Parathyroid adenoma (tissue), 2 donors: ENCODE data around the gene NOS1AP.

Experiments
- H2AFZ ChIP-seq: fragments of 300-600 bp; sonication (generic); one replicate; pipeline ENCODE4 v1.7.0; 2017; ENCODE audit warnings: antibody characterized with exemption, mild to moderate bottlenecking
- H3K27ac ChIP-seq: fragments of 300-600 bp; sonication (generic); one replicate; pipeline ENCODE4 v1.7.0; 2017
- H3K27me3 ChIP-seq: fragments of 300-600 bp; sonication (generic); one replicate; pipeline ENCODE4 v1.7.0; 2017; ENCODE audit warnings: low read length; ENCODE audit not compliant: control insufficient read depth, insufficient read depth
- H3K36me3 ChIP-seq: fragments of 300-600 bp; sonication (generic); one replicate; pipeline ENCODE4 v1.7.0; 2017; ENCODE audit warnings: low read length; ENCODE audit not compliant: control insufficient read depth, insufficient read depth
- H3K4me1 ChIP-seq: fragments of 300-600 bp; sonication (generic); one replicate; pipeline ENCODE4 v1.7.0; 2017; ENCODE audit warnings: control low read depth
- H3K4me2 ChIP-seq: fragments of 300-600 bp; sonication (generic); one replicate; pipeline ENCODE4 v1.7.0; 2017; ENCODE audit warnings: low read length
- H3K4me3 ChIP-seq: fragments of 300-600 bp; sonication (generic); one replicate; pipeline ENCODE4 v1.7.0; 2017; ENCODE audit warnings: low read depth, low read length
- H3K79me2 ChIP-seq: fragments of 300-600 bp; sonication (generic); one replicate; pipeline ENCODE4 v1.7.0; 2017; ENCODE audit warnings: control low read depth
- H3K9ac ChIP-seq: fragments of 300-600 bp; sonication (generic); one replicate; pipeline ENCODE4 v1.7.0; 2017; ENCODE audit warnings: mild to moderate bottlenecking
- H3K9me3 ChIP-seq: fragments of 300-600 bp; sonication (generic); one replicate; pipeline ENCODE4 v1.7.0; 2017; ENCODE audit warnings: low read length; ENCODE audit not compliant: control insufficient read depth
- TF ChIP-seq, protein P1 (sequence below): fragments of 300-600 bp; sonication (generic); IDR thresholded peaks from one replicate; pipeline ENCODE4 v1.7.0; 2017; ENCODE audit warnings: antibody characterized with exemption, mild to moderate bottlenecking
- donor health status: primary hyperparathyroidism.

Gene NOS1AP

DNA sequence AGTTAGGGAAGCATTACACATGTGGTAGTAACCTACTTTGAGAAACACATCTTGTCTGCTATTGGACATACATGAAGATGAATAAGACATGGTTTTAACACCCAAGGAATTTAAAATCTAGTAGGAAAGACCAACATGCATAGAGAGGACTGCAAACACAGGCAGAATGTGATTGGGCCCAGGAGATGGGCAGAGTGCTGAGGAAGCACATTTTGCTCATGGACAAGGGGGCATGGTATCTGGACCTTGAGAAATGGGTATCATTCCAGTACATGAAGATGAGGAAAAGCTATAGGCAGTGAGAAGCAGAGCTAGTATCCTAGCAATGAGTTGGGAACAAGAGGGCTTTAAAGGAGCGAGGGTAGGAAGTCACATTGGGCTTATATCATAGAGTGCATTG lies 164.4 kb downstream of the NOS1AP start:
- H3K79me2 ChIP-seq: no peaks in the 10 kb centered on the region
- no peak overlapping the region for H3K4me2 ChIP-seq
- H3K27me3 ChIP-seq: no peaks in the 10 kb centered on the region
- H3K27ac ChIP-seq: no peak overlapping the region
- TF ChIP-seq, protein P1, sequence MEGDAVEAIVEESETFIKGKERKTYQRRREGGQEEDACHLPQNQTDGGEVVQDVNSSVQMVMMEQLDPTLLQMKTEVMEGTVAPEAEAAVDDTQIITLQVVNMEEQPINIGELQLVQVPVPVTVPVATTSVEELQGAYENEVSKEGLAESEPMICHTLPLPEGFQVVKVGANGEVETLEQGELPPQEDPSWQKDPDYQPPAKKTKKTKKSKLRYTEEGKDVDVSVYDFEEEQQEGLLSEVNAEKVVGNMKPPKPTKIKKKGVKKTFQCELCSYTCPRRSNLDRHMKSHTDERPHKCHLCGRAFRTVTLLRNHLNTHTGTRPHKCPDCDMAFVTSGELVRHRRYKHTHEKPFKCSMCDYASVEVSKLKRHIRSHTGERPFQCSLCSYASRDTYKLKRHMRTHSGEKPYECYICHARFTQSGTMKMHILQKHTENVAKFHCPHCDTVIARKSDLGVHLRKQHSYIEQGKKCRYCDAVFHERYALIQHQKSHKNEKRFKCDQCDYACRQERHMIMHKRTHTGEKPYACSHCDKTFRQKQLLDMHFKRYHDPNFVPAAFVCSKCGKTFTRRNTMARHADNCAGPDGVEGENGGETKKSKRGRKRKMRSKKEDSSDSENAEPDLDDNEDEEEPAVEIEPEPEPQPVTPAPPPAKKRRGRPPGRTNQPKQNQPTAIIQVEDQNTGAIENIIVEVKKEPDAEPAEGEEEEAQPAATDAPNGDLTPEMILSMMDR: no peak
- H3K4me3 ChIP-seq: no peak overlapping the region
- no peaks in the 10 kb centered on the region for H3K9me3 ChIP-seq
- H3K9ac ChIP-seq: no peak overlapping the region
- H3K36me3 ChIP-seq: no peaks in the 10 kb centered on the region
- H2AFZ ChIP-seq: no peak overlapping the region
- peaks cover 4% of the 10 kb centered on the region for H3K4me1 ChIP-seq

- Histone ChIP-seq H3K79me2 (no peaks in the 10 kb centered on the region), H3K27me3 (no peaks in the 10 kb centered on the region), H3K4me2 (no peak overlapping the region), H3K4me3 (no peak overlapping the region), H3K9me3 (no peaks in the 10 kb centered on the region), H3K4me1 (peaks cover 8% of the 10 kb centered on the region), H2AFZ (no peak overlapping the region), H3K9ac (no peak overlapping the region), H3K36me3 (no peaks in the 10 kb centered on the region), H3K27ac (no peak overlapping the region)
- TF ChIP-seq, protein P1: no peak
Measured at GRCh38 chr1:162234571-162234970, 165.1 kb downstream of the NOS1AP start.

- Histone ChIP-seq H3K36me3 (no peaks in the 10 kb centered on the region), H3K9ac (no peak overlapping the region), H3K4me2 (no peak overlapping the region), H3K4me1 (peaks cover 8% of the 10 kb centered on the region), H3K79me2 (no peaks in the 10 kb centered on the region), H3K27me3 (no peaks in the 10 kb centered on the region), H2AFZ (no peak overlapping the region), H3K27ac (no peak overlapping the region), H3K4me3 (no peak overlapping the region), H3K9me3 (no peaks in the 10 kb centered on the region)
- TF ChIP-seq, protein P1: no peak
Measured at GRCh38 chr1:162235241-162235800, 165.8 kb downstream of the NOS1AP start.

DNA sequence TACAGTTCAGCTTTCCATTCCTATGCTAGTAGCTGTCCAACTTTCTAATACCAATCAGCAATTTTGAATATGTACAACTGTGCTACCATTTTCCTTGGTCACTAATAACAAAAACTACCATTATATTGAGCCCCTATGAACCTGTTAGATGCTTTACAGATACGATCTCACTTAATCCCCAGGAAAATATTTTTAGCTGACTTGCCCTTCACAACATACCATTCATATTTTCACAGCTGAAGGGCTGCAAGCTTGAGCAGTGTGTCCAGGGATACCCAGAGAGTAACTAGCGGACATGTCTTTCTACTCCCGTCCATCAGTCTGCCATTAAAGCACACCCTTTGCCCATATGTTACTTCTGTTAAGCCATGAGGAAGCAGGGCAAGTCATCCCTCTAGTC lies 166.7 kb downstream of the NOS1AP start:
- H3K9ac ChIP-seq: no peak overlapping the region
- no peaks in the 10 kb centered on the region for H3K36me3 ChIP-seq
- H3K4me3 ChIP-seq: no peak overlapping the region
- H3K27ac ChIP-seq: no peak overlapping the region
- no peak overlapping the region for H3K4me2 ChIP-seq
- no peaks in the 10 kb centered on the region for H3K9me3 ChIP-seq
- peaks cover 8% of the 10 kb centered on the region for H3K4me1 ChIP-seq
- TF ChIP-seq, protein P1: no peak
- H3K27me3 ChIP-seq: no peaks in the 10 kb centered on the region
- no peaks in the 10 kb centered on the region for H3K79me2 ChIP-seq
- H2AFZ ChIP-seq: no peak overlapping the region

DNA sequence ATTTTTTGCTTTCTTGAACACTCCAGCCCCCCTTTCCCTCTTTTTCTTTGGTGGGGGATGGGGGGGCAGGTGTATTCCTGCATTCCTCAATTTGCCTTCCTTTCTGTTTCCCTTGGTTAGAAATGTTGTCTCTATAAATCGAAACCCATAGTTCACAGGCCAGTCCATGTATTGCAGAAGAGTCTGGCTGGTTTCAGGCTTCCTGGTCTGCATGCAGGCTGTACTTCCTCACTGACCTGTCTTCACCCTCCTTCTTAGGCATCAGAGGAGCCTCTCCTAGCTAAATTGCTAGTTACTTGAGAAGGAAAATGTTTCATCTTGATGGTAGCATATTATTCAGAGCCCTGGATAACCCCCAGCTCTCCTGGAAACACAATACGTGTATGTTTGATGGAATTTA lies 167.1 kb downstream of the NOS1AP start:
- TF ChIP-seq, protein P1: no peak
- no peak overlapping the region for H3K27ac ChIP-seq

More for the DNA sequence above, 167.1 kb downstream of the NOS1AP start:
- Histone ChIP-seq H3K4me2 (no peak overlapping the region), H3K36me3 (no peaks in the 10 kb centered on the region), H3K4me3 (no peak overlapping the region), H3K27me3 (no peaks in the 10 kb centered on the region), H3K79me2 (no peaks in the 10 kb centered on the region), H3K4me1 (peaks cover 8% of the 10 kb centered on the region), H2AFZ (no peak overlapping the region), H3K9ac (no peak overlapping the region), H3K9me3 (no peaks in the 10 kb centered on the region)
